Body of pancreas (tissue), 4 donors: ENCODE measurements around the gene STX8.

ENCODE experiments used
- CTCF ChIP-seq, 7 experiments: fragments of 450-650 bp in 4 of 7; fragments of 200-600 bp in 3 of 7; sonication (generic) in 3 of 7; IDR thresholded peaks; one replicate each; pipeline ENCODE4 v1.5.1; 2016 to 2019; ENCODE audit warnings: antibody characterized with exemption in 7 of 7
- POLR2A ChIP-seq, 3 donors: fragments of 450-650 bp; IDR thresholded peaks; one replicate each; pipeline ENCODE4 v1.6.1; 2016; ENCODE audit warnings: antibody characterized with exemption in 3 of 3, mild to moderate bottlenecking in 2 of 3

- TF ChIP-seq CTCF (IDR thresholded peaks at IDR 0.05) (no peak), POLR2A (IDR thresholded peaks at IDR 0.05) (no peak)
Observed at GRCh38 chr17:9237661-9238301, 337.8 kb downstream of the STX8 start.
